ENCODE measurements around the gene HCK. TPM values are rescaled to one million over a fixed set of nuclear protein-coding genes. Genes with fewer than 3 reads are reported as not detected.

HCK gene
- total and polyA plus RNA-seq, 9 of the 15 experiments (the other 6 are each of a cell fraction or from before 2014, with no cell fraction given), result 0.09 to 0.51 (median 0.27) TPM; not detected in 6

GRCh38 chr20:32149566-32150170, 97.6 kb downstream of the HCK start:
- intact Hi-C loops (cut with micrococcal nuclease), result loop anchor here (10.0 kb wide), 1 partner anchor 505 kb away; no protein-coding TSS in a partner anchor
- FAIRE-seq (no peak), ATAC-seq (no peak), DNase-seq (ENCODE audit: extremely low read depth in 1 of 4, low spot score in 3 of 4) (no peak)
- Histone ChIP-seq H3K4me2 (ENCODE audit: insufficient read depth, low read length) (no peak overlapping the region), H3K27me3 (ENCODE audit: control insufficient read depth in 2 of 2, insufficient read depth in 2 of 2, low read length in 2 of 2) (no peaks in the 10 kb centered on the region), H4K20me1 (replicated peaks; ENCODE audit: control insufficient read depth, insufficient read depth, low read length) (no peaks in the 10 kb centered on the region; the same call in none of the 2 replicates), H3K9me1 (ENCODE audit: control insufficient read depth, insufficient read depth, low read length) (no peaks in the 10 kb centered on the region), H3K36me3 (ENCODE audit: control insufficient read depth, insufficient read depth, low read length) (peaks cover 79% of the 10 kb centered on the region), H3K9me3 (replicated peaks; ENCODE audit: control insufficient read depth, insufficient read depth, low read depth, low read length) (no peaks in the 10 kb centered on the region), H3K4me3 (no peak overlapping the region), H3K79me2 (ENCODE audit: control insufficient read depth, insufficient read depth, low read length) (no peaks in the 10 kb centered on the region), H3K27ac (ENCODE audit: extremely low read depth, low read depth, low read length) (no peak overlapping the region), H3K4me1 (replicated peaks in 1 of 2; ENCODE audit: control insufficient read depth in 2 of 2, insufficient read depth in 2 of 2, low read length in 2 of 2) (no peaks in the 10 kb centered on the region), H2AFZ (ENCODE audit: low read depth, low read length) (no peak overlapping the region), H3K9ac (ENCODE audit: insufficient read depth in 1 of 2, low read depth in 2 of 2, low read length in 2 of 2) (no peak overlapping the region)
- in situ Hi-C loops (cut with MboI), result loop anchor here (25.0 kb wide), 1 partner anchor 513 kb away; the partner anchor contains the start of gene C20orf203
- ChIA-PET CTCF (ENCODE audit: low intra/inter-chr PET ratio) (no interaction called here), POLR2A (interaction anchor here (0.6 to 1.6 kb wide), 3 partner anchors 16 to 449 kb away, joined by 3 to 5 read pairs (median 3); no protein-coding TSS in a partner anchor)
- BruUV-seq (replicated peaks), result no TSS peak
- TF ChIP-seq POLR2G (IDR thresholded peaks at IDR 0.05; ENCODE audit: low read depth, low read length) (peak; percentile 15; the same call in 1 of the 2 replicates), HMG20B (CRISPR knock-in tag; IDR thresholded peaks at IDR 0.05) (no peak)
- 68% methylated on average over 8 of the region's 8 CpGs for WGBS (ENCODE audit: insufficient coverage, low coverage, missing lambda C conversion rate)

DNA sequence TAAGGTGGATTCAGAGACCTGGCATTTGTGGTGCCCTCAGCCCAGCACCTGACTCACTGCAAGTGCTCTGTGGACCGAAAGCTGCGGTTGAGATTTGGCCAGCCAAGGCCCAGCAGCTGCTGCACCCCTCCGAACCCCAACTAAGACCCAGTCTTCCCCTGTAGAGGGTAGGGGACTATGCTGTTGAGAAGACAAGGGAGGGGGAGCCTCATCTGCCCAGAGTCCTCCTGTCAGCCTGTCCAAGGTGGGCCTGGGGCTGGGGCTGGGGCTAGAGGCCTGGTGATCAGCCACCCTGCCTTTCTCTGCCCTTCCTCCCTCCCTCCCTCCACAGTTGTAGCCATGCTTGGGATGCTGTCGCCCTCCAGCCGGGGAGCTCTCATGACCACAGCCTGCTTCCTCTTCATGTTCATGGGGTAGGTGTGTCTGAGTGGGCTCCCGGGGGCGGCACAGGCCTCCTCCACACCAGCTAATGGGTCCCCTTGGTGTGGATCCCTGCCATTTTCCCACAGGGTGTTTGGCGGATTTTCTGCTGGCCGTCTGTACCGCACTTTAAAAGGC, 98.3 kb downstream of the HCK start:
- in situ Hi-C loops (cut with MboI), result loop anchor here (25.0 kb wide), 1 partner anchor 512 kb away; the partner anchor contains the start of gene C20orf203
- TF ChIP-seq ARID1B (IDR thresholded peaks at IDR 0.05) (no peak), TAF9B (IDR thresholded peaks at IDR 0.05; ENCODE audit: partially characterized antibody) (no peak), ETV1 (tag; conservative IDR thresholded peaks at IDR 0.05; ENCODE audit: low read depth) (no peak), POLR2G (IDR thresholded peaks at IDR 0.05; ENCODE audit: low read depth, low read length) (0 out of 2 replicates have a peak, but pooled peaks have one; percentile 30), EP400 (IDR thresholded peaks at IDR 0.05) (no peak), HMG20A (CRISPR knock-in tag; conservative IDR thresholded peaks at IDR 0.05) (no peak)
- H3K9ac ChIP-seq (ENCODE audit: insufficient read depth in 1 of 2, low read depth in 2 of 2, low read length in 2 of 2), result no peak overlapping the region
- BruUV-seq (replicated peaks), result no TSS peak
- H3K4me2 ChIP-seq (ENCODE audit: insufficient read depth, low read length), result no peak overlapping the region
- H4K20me1 ChIP-seq (replicated peaks; ENCODE audit: control insufficient read depth, insufficient read depth, low read length), result no peaks in the 10 kb centered on the region; the same call in none of the 2 replicates
- peaks cover 3% of the 10 kb centered on the region for H3K9me1 ChIP-seq (ENCODE audit: control insufficient read depth, insufficient read depth, low read length)
- no peaks in the 10 kb centered on the region for H3K27me3 ChIP-seq (ENCODE audit: control insufficient read depth in 2 of 2, insufficient read depth in 2 of 2, low read length in 2 of 2)
- FAIRE-seq (no peak), DNase-seq (ENCODE audit: extremely low read depth in 1 of 4, low spot score in 3 of 4) (no peak), ATAC-seq (no peak)
- peaks cover 78% of the 10 kb centered on the region for H3K36me3 ChIP-seq (ENCODE audit: control insufficient read depth, insufficient read depth, low read length)
- no peaks in the 10 kb centered on the region for H3K79me2 ChIP-seq (ENCODE audit: control insufficient read depth, insufficient read depth, low read length)
- intact Hi-C loops (cut with micrococcal nuclease), result loop anchor here (10.0 kb wide), 1 partner anchor 504 kb away; no protein-coding TSS in a partner anchor
- ChIA-PET POLR2A (interaction anchor here (0.6 to 1.6 kb wide), 3 partner anchors 14 to 22 kb away, joined by 3 to 5 read pairs (median 3); no protein-coding TSS in a partner anchor), CTCF (ENCODE audit: low intra/inter-chr PET ratio) (no interaction called here)
- H2AFZ ChIP-seq (ENCODE audit: low read depth, low read length), result no peak overlapping the region
- H3K9me3 ChIP-seq (replicated peaks; ENCODE audit: control insufficient read depth, insufficient read depth, low read depth, low read length), result no peaks in the 10 kb centered on the region
- WGBS (ENCODE audit: insufficient coverage, low coverage, missing lambda C conversion rate), result 93% methylated on average over 9 of the region's 10 CpGs
- no peaks in the 10 kb centered on the region for H3K4me1 ChIP-seq (replicated peaks in 1 of 2; ENCODE audit: control insufficient read depth in 2 of 2, insufficient read depth in 2 of 2, low read length in 2 of 2)
- no peak overlapping the region for H3K4me3 ChIP-seq
- no peak overlapping the region for H3K27ac ChIP-seq (ENCODE audit: extremely low read depth, low read depth, low read length)

Data from K562 (cell line).